NCI-H524 treated with DMSO at 0.1 percent for 48 hours (cell line): ENCODE measurements around the gene ANXA4.
"Not testable (repeated sequence)": the region's sequence is repeated elsewhere in the genome, so short reads cannot be mapped to it uniquely, and the experiment has no call there.

Experiments used
- DNase-seq: peaks from one replicate; lab custom pipeline; 2025; lab: John Stamatoyannopoulos, UW

Gene ANXA4

GRCh38 chr2:69721022-69721421 lies 20.9 kb upstream of the ANXA4 start:
- DNase-seq, result no peak

- DNase-seq, result no peak
Observed at GRCh38 chr2:69723791-69724190, 18.1 kb upstream of the ANXA4 start.

- DNase-seq, result peak; percentile 5
Observed at GRCh38 chr2:69724540-69725159, 17.3 kb upstream of the ANXA4 start.

GRCh38 chr2:69725706-69726360 lies 16.1 kb upstream of the ANXA4 start:
- no peak for DNase-seq

- no peak for DNase-seq
Observed at GRCh38 chr2:69729266-69729665, 12.7 kb upstream of the ANXA4 start.

- no peak for DNase-seq
Observed at GRCh38 chr2:69729781-69730180, 12.2 kb upstream of the ANXA4 start.

GRCh38 chr2:69731147-69731970 lies 10.6 kb upstream of the ANXA4 start:
- DNase-seq, result no peak

GRCh38 chr2:69733342-69734034 lies 8.4 kb upstream of the ANXA4 start:
- no peak for DNase-seq

GRCh38 chr2:69734035-69734611 lies 7.8 kb upstream of the ANXA4 start:
- DNase-seq, result no peak

- DNase-seq, result no peak
Observed at GRCh38 chr2:69734854-69735544, 6.9 kb upstream of the ANXA4 start.

- DNase-seq, result no peak
Observed at GRCh38 chr2:69735686-69736085, 6.2 kb upstream of the ANXA4 start.

GRCh38 chr2:69738149-69738548 lies 3.8 kb upstream of the ANXA4 start:
- not testable (repeated sequence) for DNase-seq

- no peak for DNase-seq
Observed at GRCh38 chr2:69740502-69740951, 1.4 kb upstream of the ANXA4 start.

- peak; percentile 18 for DNase-seq
Observed at GRCh38 chr2:69741229-69741574, 732 bp upstream of the ANXA4 start.

- no peak for DNase-seq
Observed at GRCh38 chr2:69742322-69742952, 503 bp downstream of the ANXA4 start.

GRCh38 chr2:69743847-69744264 lies 1.9 kb downstream of the ANXA4 start:
- no peak for DNase-seq

- no peak for DNase-seq
Observed at GRCh38 chr2:69744456-69744855, 2.5 kb downstream of the ANXA4 start.

GRCh38 chr2:69745035-69745434 lies 3.1 kb downstream of the ANXA4 start:
- DNase-seq, result no peak

GRCh38 chr2:69750246-69750645 lies 8.3 kb downstream of the ANXA4 start:
- no peak for DNase-seq

GRCh38 chr2:69753659-69754363 lies 11.9 kb downstream of the ANXA4 start:
- no peak for DNase-seq
